Epithelial cell of proximal tubule (primary cell): ENCODE measurements around the gene BARX1. TPM values are rescaled to one million over a fixed set of nuclear protein-coding genes. Genes with fewer than 3 reads are reported as not detected.

Experiments used
- DNase-seq: peaks from one replicate; pipeline ENCODE4 v3.0.0-alpha.2; 2011; ENCODE audit warnings: low read depth
- H3K4me3 ChIP-seq: 2 replicates; pipeline ENCODE4 v1.5.1; 2011; ENCODE audit warnings: low read depth, mild to moderate bottlenecking, low read length
- CTCF ChIP-seq: conservative IDR thresholded peaks from 2 replicates; pipeline ENCODE4 v1.5.1; 2012; ENCODE audit warnings: low read depth, mild to moderate bottlenecking, low read length
- total RNA-seq: library from RNA; depleted of rRNA; stranded (reverse); fragments of >200 nt; gene quantifications from 2 replicates; pipeline ENCODE4 v1.2.3, GENCODE V29; 2015

Gene BARX1
- total RNA-seq, 1 donor from 2014 or later = not detected

- DNase-seq = no peak
- no peak for TF ChIP-seq CTCF
- no peak overlapping the region for H3K4me3 ChIP-seq
Measured at GRCh38 chr9:93960971-93961841, 6.1 kb upstream of the BARX1 start.

- no peak for TF ChIP-seq CTCF
- H3K4me3 ChIP-seq = no peak overlapping the region
- no peak for DNase-seq
Measured at GRCh38 chr9:93960221-93960970, 5.2 kb upstream of the BARX1 start.

GRCh38 chr9:93959739-93960154 is 4.6 kb upstream of the BARX1 start:
- no peak overlapping the region for H3K4me3 ChIP-seq
- DNase-seq = no peak
- no peak for TF ChIP-seq CTCF

GRCh38 chr9:93958819-93959682 is 3.9 kb upstream of the BARX1 start:
- H3K4me3 ChIP-seq = no peak overlapping the region
- no peak for DNase-seq

GRCh38 chr9:93958121-93958818 is 3.1 kb upstream of the BARX1 start:
- no peak overlapping the region for H3K4me3 ChIP-seq
- DNase-seq = no peak
- no peak for TF ChIP-seq CTCF

More at GRCh38 chr9:93958819-93959682, 3.9 kb upstream of the BARX1 start:
- TF ChIP-seq CTCF = no peak
